HepG2 (cell line): ENCODE data around the gene SFXN1. TPM values are rescaled to one million over a fixed set of nuclear protein-coding genes. Genes with fewer than 3 reads are reported as not detected.

ENCODE experiments used
- CHCHD3 ChIP-seq: sonication (generic); formaldehyde crosslinking; IDR thresholded peaks from 2 replicates; pipeline ENCODE4 v1.8.0; 2022; ENCODE audit warnings: mild to moderate bottlenecking, missing genetic modification reagents, moderate library complexity
- CREM ChIP-seq, 2 experiments: sonication (generic) in 1 of 2; formaldehyde crosslinking in 1 of 2; IDR thresholded peaks; 2 replicates each; pipeline versions ENCODE4 v1.4.0 to v1.6.1; 2016 to 2020; ENCODE audit warnings: antibody characterized with exemption in 1 of 2, mild to moderate bottlenecking in 1 of 2, missing genetic modification reagents in 1 of 2
- ELF3 ChIP-seq: IDR thresholded peaks from 2 replicates; pipeline ENCODE4 v1.6.1; 2016; ENCODE audit warnings: missing genetic modification reagents, missing compliant biosample characterization
- FOXA3 ChIP-seq: IDR thresholded peaks from 2 replicates; pipeline ENCODE4 v1.6.1; 2016; ENCODE audit warnings: missing genetic modification reagents, missing compliant biosample characterization
- FOXP1 ChIP-seq, 2 experiments: fragments of 450-650 bp in 1 of 2; IDR thresholded peaks; 2 replicates each; pipeline ENCODE4 v1.6.1; 2017 to 2018; ENCODE audit warnings: antibody characterized with exemption in 1 of 2
- GPN1 ChIP-seq: sonication (generic); formaldehyde crosslinking; IDR thresholded peaks from 2 replicates; pipeline ENCODE4 v1.5.1; 2020; ENCODE audit warnings: missing genetic modification reagents, borderline replicate concordance
- HOXD1 ChIP-seq: sonication (generic); formaldehyde crosslinking; IDR thresholded peaks from 2 replicates; pipeline ENCODE4 v1.5.0; 2020; ENCODE audit warnings: missing genetic modification reagents
- MED1 ChIP-seq: sonication (generic); formaldehyde crosslinking; IDR thresholded peaks from 2 replicates; pipeline ENCODE4 v1.4.0; 2020; ENCODE audit warnings: missing genetic modification reagents
- NCOA2 ChIP-seq: sonication (generic); formaldehyde crosslinking; IDR thresholded peaks from 2 replicates; pipeline ENCODE4 v1.8.0; 2022; ENCODE audit warnings: inconsistent platforms
- NR2F6 ChIP-seq, 2 experiments: IDR thresholded peaks; 2 replicates each; pipeline ENCODE4 v1.6.1; 2016; ENCODE audit warnings: antibody characterized with exemption in 1 of 2, mild to moderate bottlenecking in 1 of 2
- REPIN1 ChIP-seq: sonication (generic); formaldehyde crosslinking; IDR thresholded peaks from 2 replicates; pipeline ENCODE4 v1.8.0; 2022; ENCODE audit warnings: missing genetic modification reagents, low read depth, mild to moderate bottlenecking, borderline replicate concordance
- RNF2 ChIP-seq: fragments of 450-650 bp; conservative IDR thresholded peaks from 2 replicates; pipeline ENCODE4 v1.6.1; 2016; ENCODE audit warnings: low read depth
- SALL1 ChIP-seq: sonication (generic); formaldehyde crosslinking; IDR thresholded peaks from 2 replicates; pipeline ENCODE4 v1.8.0; 2022; ENCODE audit warnings: mild to moderate bottlenecking, missing genetic modification reagents
- TOPORS ChIP-seq: sonication (generic); formaldehyde crosslinking; IDR thresholded peaks from 2 replicates; pipeline ENCODE4 v1.8.0; 2023; ENCODE audit warnings: mild to moderate bottlenecking, missing genetic modification reagents
- ZNF230 ChIP-seq: sonication (generic); formaldehyde crosslinking; IDR thresholded peaks from 2 replicates; pipeline ENCODE4 v1.4.0; 2020; ENCODE audit warnings: mild to moderate bottlenecking, missing genetic modification reagents
- polyA plus RNA-seq, 8 experiments: library from polyadenylated mRNA; depleted of rRNA in 3 of 8; stranded (reverse) in 7 of 8; unstranded in 1 of 8; fragments of >200 nt; fragmentation: Illumina TruSeq in 4 of 8; extraction: Trizol in 4 of 8; gene quantifications; 2 replicates each; pipeline versions ENCODE4 v1.2.1 to v1.2.3, GENCODE V29; 2011 to 2016; ENCODE audit warnings: low read depth in 4 of 8, missing spikeins in 1 of 8, mixed read lengths in 1 of 8; ENCODE audit not compliant: insufficient read depth in 1 of 8
- total RNA-seq, 5 experiments: library from RNA; depleted of rRNA; stranded (reverse); fragments of >200 nt; fragmentation: Illumina TruSeq; extraction: Trizol; gene quantifications; 2 replicates each; pipeline ENCODE4 v1.2.3, GENCODE V29; 2016; ENCODE audit warnings: low read depth in 1 of 5
- TF ChIP-seq, protein P1 (sequence below), 2 experiments: fragments of 450-650 bp in 1 of 2; sonication (generic) in 1 of 2; formaldehyde crosslinking; IDR thresholded peaks; 2 replicates each; pipeline versions ENCODE4 v1.5.0 to v1.8.0; 2020 to 2022; ENCODE audit warnings: mild to moderate bottlenecking in 1 of 2, missing genetic modification reagents in 1 of 2
- TF ChIP-seq, protein P2 (sequence below): sonication (generic); formaldehyde crosslinking; IDR thresholded peaks from 2 replicates; pipeline ENCODE4 v1.4.0; 2020; ENCODE audit warnings: mild to moderate bottlenecking, missing genetic modification reagents
- TF ChIP-seq, protein P3 (sequence below): IDR thresholded peaks from 2 replicates; pipeline ENCODE4 v1.6.1; 2016; ENCODE audit warnings: low read depth
- TF ChIP-seq, protein P4 (sequence below): sonication (generic); formaldehyde crosslinking; conservative IDR thresholded peaks from 2 replicates; pipeline ENCODE4 v1.4.0; 2020; ENCODE audit warnings: mild to moderate bottlenecking, missing genetic modification reagents, moderate library complexity
- TF ChIP-seq, protein P5 (sequence below): IDR thresholded peaks from 2 replicates; pipeline ENCODE4 v1.6.1; 2016

SFXN1 gene
- total and polyA plus RNA-seq, 2 of the 13 experiments (the other 11 are each of a cell fraction or from before 2014, with no cell fraction given) = 122 to 135 TPM

DNA sequence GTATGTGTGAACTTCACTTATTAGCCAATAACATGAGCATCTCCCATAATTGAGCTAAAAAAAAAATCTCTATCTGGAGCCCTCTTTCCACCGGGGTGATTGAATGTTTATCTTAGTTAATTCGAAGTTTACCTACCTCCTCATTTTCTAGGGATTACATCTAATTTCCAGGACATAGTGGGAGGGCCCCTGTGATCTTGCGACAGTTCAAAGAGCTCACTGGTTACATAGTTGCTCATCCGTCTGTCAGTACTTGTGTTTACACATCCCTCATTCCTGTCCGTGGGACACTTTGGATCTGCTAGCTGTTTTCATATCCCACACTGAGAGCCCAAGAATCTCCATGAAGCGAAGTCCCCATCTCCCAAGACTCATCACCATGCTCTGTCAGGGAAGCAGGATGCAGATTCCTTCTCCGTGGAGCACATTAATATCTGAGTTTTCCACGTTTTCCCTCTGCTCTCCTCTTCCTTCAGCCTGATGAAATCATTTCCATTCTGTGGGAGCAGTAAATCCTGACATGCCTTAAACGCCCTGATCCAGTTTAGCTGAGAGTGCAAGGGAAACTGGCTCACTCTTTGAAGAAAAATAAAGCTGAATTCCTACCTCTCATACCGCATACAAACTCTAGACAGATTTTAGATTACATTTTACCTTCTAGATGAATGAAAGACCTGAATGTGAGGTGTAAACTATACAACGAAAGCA, 10.2 kb upstream of the SFXN1 start (continued):
- TF ChIP-seq, protein P1, sequence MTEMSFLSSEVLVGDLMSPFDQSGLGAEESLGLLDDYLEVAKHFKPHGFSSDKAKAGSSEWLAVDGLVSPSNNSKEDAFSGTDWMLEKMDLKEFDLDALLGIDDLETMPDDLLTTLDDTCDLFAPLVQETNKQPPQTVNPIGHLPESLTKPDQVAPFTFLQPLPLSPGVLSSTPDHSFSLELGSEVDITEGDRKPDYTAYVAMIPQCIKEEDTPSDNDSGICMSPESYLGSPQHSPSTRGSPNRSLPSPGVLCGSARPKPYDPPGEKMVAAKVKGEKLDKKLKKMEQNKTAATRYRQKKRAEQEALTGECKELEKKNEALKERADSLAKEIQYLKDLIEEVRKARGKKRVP (CRISPR knock-in tag; IDR thresholded peaks at IDR 0.05) = 0 out of 4 replicates have a peak, but pooled peaks of 1 of the 2 experiments have one; percentile 61
- peak; percentile 70 for TF ChIP-seq NR2F6 (IDR thresholded peaks at IDR 0.05)
- TF ChIP-seq NR2F6 (CRISPR knock-in tag; IDR thresholded peaks at IDR 0.05) = peak; percentile 51; the same call in 1 of the 2 replicates
- peak; percentile 67 for TF ChIP-seq NCOA2 (CRISPR knock-in tag)
- peak; percentile 65 for TF ChIP-seq CREM (IDR thresholded peaks at IDR 0.05)
- TF ChIP-seq CREM (CRISPR knock-in tag; IDR thresholded peaks at IDR 0.05) = no peak
- TF ChIP-seq GPN1 (CRISPR knock-in tag) = no peak
- peak; percentile 90 for TF ChIP-seq HOXD1 (CRISPR knock-in tag)
- no peak for TF ChIP-seq FOXP1 (IDR thresholded peaks at IDR 0.05)
- peak; percentile 84 for TF ChIP-seq FOXP1 (CRISPR knock-in tag; IDR thresholded peaks at IDR 0.05)
- peak; percentile 45; the same call in 1 of the 2 replicates for TF ChIP-seq REPIN1 (CRISPR knock-in tag)
- TF ChIP-seq SALL1 (CRISPR knock-in tag) = peak; percentile 38; the same call in 1 of the 2 replicates
- TF ChIP-seq, protein P2, sequence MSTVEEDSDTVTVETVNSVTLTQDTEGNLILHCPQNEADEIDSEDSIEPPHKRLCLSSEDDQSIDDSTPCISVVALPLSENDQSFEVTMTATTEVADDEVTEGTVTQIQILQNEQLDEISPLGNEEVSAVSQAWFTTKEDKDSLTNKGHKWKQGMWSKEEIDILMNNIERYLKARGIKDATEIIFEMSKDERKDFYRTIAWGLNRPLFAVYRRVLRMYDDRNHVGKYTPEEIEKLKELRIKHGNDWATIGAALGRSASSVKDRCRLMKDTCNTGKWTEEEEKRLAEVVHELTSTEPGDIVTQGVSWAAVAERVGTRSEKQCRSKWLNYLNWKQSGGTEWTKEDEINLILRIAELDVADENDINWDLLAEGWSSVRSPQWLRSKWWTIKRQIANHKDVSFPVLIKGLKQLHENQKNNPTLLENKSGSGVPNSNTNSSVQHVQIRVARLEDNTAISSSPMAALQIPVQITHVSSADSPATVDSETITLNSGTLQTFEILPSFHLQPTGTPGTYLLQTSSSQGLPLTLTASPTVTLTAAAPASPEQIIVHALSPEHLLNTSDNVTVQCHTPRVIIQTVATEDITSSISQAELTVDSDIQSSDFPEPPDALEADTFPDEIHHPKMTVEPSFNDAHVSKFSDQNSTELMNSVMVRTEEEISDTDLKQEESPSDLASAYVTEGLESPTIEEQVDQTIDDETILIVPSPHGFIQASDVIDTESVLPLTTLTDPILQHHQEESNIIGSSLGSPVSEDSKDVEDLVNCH = no peak
- peak; percentile 51 for TF ChIP-seq MED1 (CRISPR knock-in tag)
- TF ChIP-seq, protein P3, sequence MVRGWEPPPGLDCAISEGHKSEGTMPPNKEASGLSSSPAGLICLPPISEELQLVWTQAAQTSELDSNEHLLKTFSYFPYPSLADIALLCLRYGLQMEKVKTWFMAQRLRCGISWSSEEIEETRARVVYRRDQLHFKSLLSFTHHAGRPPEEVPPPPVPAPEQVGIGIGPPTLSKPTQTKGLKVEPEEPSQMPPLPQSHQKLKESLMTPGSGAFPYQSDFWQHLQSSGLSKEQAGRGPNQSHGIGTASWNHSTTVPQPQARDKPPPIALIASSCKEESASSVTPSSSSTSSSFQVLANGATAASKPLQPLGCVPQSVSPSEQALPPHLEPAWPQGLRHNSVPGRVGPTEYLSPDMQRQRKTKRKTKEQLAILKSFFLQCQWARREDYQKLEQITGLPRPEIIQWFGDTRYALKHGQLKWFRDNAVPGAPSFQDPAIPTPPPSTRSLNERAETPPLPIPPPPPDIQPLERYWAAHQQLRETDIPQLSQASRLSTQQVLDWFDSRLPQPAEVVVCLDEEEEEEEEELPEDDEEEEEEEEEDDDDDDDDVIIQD (CRISPR knock-in tag) = 0 out of 2 replicates have a peak, but pooled peaks have one; percentile 14
- no peak for TF ChIP-seq RNF2
- TF ChIP-seq TOPORS = no peak
- TF ChIP-seq, protein P4, sequence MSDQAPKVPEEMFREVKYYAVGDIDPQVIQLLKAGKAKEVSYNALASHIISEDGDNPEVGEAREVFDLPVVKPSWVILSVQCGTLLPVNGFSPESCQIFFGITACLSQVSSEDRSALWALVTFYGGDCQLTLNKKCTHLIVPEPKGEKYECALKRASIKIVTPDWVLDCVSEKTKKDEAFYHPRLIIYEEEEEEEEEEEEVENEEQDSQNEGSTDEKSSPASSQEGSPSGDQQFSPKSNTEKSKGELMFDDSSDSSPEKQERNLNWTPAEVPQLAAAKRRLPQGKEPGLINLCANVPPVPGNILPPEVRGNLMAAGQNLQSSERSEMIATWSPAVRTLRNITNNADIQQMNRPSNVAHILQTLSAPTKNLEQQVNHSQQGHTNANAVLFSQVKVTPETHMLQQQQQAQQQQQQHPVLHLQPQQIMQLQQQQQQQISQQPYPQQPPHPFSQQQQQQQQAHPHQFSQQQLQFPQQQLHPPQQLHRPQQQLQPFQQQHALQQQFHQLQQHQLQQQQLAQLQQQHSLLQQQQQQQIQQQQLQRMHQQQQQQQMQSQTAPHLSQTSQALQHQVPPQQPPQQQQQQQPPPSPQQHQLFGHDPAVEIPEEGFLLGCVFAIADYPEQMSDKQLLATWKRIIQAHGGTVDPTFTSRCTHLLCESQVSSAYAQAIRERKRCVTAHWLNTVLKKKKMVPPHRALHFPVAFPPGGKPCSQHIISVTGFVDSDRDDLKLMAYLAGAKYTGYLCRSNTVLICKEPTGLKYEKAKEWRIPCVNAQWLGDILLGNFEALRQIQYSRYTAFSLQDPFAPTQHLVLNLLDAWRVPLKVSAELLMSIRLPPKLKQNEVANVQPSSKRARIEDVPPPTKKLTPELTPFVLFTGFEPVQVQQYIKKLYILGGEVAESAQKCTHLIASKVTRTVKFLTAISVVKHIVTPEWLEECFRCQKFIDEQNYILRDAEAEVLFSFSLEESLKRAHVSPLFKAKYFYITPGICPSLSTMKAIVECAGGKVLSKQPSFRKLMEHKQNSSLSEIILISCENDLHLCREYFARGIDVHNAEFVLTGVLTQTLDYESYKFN (CRISPR knock-in tag) = peak; percentile 43; the same call in 1 of the 2 replicates
- TF ChIP-seq FOXA3 (CRISPR knock-in tag) = peak; percentile 93
- TF ChIP-seq ELF3 = peak; percentile 66; the same call in 1 of the 2 replicates
- no peak for TF ChIP-seq ZNF230 (CRISPR knock-in tag)
- TF ChIP-seq, protein P5, sequence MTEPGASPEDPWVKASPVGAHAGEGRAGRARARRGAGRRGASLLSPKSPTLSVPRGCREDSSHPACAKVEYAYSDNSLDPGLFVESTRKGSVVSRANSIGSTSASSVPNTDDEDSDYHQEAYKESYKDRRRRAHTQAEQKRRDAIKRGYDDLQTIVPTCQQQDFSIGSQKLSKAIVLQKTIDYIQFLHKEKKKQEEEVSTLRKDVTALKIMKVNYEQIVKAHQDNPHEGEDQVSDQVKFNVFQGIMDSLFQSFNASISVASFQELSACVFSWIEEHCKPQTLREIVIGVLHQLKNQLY = peak; percentile 35; the same call in 1 of the 2 replicates
- no peak for TF ChIP-seq CHCHD3 (CRISPR knock-in tag)
